ENCODE data around the gene MRPL21. TPM values are rescaled to one million over a fixed set of nuclear protein-coding genes. Genes with fewer than 3 reads are reported as not detected.
"Not testable (repeated sequence)": the region's sequence is repeated elsewhere in the genome, so short reads cannot be mapped to it uniquely, and the experiment has no call there.

Gene MRPL21
- total RNA-seq, 2 experiments from 2014 or later: 47.6 to 53.4 TPM

DNA sequence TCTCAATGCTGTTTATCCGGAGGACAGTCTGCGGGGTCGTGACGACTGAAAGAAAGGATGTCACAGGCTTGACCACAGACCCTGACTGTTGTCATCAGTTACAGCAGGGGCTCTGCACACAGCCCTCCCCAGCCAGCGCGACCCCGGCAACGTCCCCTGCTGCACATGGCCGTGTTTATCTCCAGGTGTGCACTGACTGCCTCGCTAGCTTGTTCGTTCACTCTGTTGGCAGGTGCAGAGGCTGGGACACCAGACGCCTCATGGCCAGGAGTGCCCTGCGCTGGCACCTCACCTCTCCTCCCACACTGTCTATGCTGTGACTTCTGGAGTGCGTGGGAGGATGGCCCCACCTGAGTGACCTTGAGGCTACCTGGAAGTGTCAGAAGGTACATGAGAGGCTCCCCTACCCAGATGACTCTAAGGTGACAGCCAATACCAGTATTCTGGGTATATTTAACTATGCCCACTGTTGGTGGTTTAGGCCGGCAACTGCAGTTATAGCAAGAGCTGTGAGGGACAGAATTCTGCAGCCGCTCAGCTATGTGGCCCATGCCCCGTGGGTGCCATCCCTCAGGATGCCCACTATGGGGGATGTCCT, 12.2 kb downstream of the MRPL21 start:
- no peak overlapping the region for H3K4me3 Mint-ChIP-seq
- no peak overlapping the region for H3K27ac Mint-ChIP-seq
- H3K27me3 Mint-ChIP-seq: no peaks in the 10 kb centered on the region
- peaks cover 20% of the 10 kb centered on the region for H3K36me3 Mint-ChIP-seq (ENCODE audit: low read depth)
- CTCF ChIA-PET: no interaction called here
- no peak for DNase-seq
- H3K9me3 Mint-ChIP-seq: no peaks in the 10 kb centered on the region
- POLR2A ChIA-PET: no interaction called here
- no peaks in the 10 kb centered on the region for H3K4me1 Mint-ChIP-seq

GRCh38 chr11:68890490-68891231, 13.0 kb downstream of the MRPL21 start:
- ChIA-PET CTCF (no interaction called here), POLR2A (interaction anchor here (0.5 kb wide), 1 partner anchor 21 kb away, joined by 3 read pairs; no protein-coding TSS in a partner anchor)
- Mint-ChIP-seq H3K4me3 (no peak overlapping the region), H3K9me3 (no peaks in the 10 kb centered on the region), H3K27ac (no peak overlapping the region), H3K36me3 (ENCODE audit: low read depth) (peaks cover 17% of the 10 kb centered on the region), H3K27me3 (no peaks in the 10 kb centered on the region), H3K4me1 (no peaks in the 10 kb centered on the region)
- no peak for DNase-seq

DNA sequence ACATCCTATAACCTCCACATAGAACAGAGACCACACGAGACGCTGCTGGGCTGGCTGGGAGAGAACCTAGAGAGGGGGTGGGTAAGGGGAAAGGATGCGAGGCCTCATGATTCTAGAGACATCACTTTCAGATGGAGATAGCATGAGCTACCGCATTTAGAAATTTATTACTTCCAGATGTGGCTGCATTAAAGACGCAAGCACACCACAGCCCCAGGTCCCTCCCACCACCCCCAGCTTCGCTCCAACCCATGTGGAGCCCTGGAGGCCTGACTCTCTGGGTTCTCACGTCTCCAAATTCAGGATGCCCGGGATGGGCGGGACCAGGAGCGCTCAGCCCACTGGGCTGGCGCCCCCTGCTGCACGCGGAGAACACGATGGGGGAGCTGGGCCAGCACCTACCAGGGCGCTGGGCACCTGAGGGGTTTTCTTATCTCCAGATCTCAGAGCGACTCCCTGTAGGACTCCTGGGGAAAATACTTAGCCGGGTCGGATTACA, 13.6 kb downstream of the MRPL21 start:
- H3K4me1 Mint-ChIP-seq: no peaks in the 10 kb centered on the region
- H3K27ac Mint-ChIP-seq: no peak overlapping the region
- H3K27me3 Mint-ChIP-seq: no peaks in the 10 kb centered on the region
- H3K4me3 Mint-ChIP-seq: no peak overlapping the region
- ChIA-PET POLR2A (interaction anchor here (0.5 kb wide), 1 partner anchor 21 kb away, joined by 3 read pairs; no protein-coding TSS in a partner anchor), CTCF (no interaction called here)
- H3K9me3 Mint-ChIP-seq: no peaks in the 10 kb centered on the region
- peaks cover 17% of the 10 kb centered on the region for H3K36me3 Mint-ChIP-seq (ENCODE audit: low read depth)
- DNase-seq: no peak

DNA sequence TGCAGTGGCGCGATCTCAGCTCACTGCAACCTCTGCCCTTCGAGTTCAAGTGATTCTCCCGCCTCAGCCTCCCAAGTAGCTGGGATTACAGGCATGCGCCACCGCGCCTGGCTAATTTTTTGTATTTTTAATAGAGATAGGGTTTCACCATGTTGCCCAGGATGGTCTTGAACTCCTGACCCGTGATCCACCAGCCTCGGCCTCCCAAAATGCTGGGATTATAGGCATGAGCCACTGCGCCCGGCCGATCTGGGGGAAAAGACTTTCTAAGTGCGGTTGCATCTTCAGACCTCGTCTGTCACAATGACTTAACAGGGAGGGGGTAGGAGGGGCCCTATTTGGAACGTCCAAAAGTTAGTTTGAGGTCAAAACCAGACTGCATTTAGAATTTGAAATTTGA, 18.8 kb downstream of the MRPL21 start:
- H3K27ac Mint-ChIP-seq; H3K4me1 Mint-ChIP-seq; H3K9me3 Mint-ChIP-seq; CTCF ChIA-PET; POLR2A ChIA-PET; H3K36me3 Mint-ChIP-seq (ENCODE audit: low read depth); H3K27me3 Mint-ChIP-seq; H3K4me3 Mint-ChIP-seq; DNase-seq: not testable (repeated sequence)

DNA sequence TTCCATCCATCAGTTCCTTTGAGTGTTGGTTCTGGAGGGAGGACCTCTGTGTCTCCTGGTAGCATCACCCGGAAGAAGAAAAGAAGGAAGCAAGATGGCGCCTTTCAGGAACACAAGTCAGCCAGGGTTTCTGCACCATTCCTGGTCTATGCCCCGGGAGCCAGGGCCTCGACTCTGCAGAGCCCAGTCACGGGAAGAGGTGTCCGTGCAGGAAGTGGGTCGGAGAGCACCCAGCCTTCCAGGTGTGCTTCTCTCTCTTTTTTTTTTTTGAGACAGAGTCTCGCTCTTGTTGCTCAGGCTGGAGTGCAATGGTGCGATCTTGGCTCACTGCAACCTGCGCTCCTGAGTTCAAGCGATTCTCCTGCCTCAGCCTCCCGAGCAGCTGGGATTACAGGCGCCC, 21.2 kb downstream of the MRPL21 start:
- no peaks in the 10 kb centered on the region for H3K4me1 Mint-ChIP-seq

GRCh38 chr11:68881320-68881719, 22.3 kb downstream of the MRPL21 start:
- H3K27me3 Mint-ChIP-seq: no peaks in the 10 kb centered on the region
- H3K27ac Mint-ChIP-seq: no peak overlapping the region
- no peak overlapping the region for H3K4me3 Mint-ChIP-seq
- no peaks in the 10 kb centered on the region for H3K4me1 Mint-ChIP-seq
- ChIA-PET POLR2A (no interaction called here), CTCF (no interaction called here)
- H3K9me3 Mint-ChIP-seq: no peaks in the 10 kb centered on the region
- DNase-seq: no peak
- no peaks in the 10 kb centered on the region for H3K36me3 Mint-ChIP-seq (ENCODE audit: low read depth)

More for the DNA sequence above, 21.2 kb downstream of the MRPL21 start:
- no peak for DNase-seq
- no peak overlapping the region for H3K27ac Mint-ChIP-seq
- POLR2A ChIA-PET: no interaction called here
- no peaks in the 10 kb centered on the region for H3K27me3 Mint-ChIP-seq
- H3K9me3 Mint-ChIP-seq: no peaks in the 10 kb centered on the region
- no peak overlapping the region for H3K4me3 Mint-ChIP-seq
- H3K36me3 Mint-ChIP-seq (ENCODE audit: low read depth): no peaks in the 10 kb centered on the region
- CTCF ChIA-PET: no interaction called here

- Mint-ChIP-seq H3K4me1 (no peaks in the 10 kb centered on the region), H3K36me3 (ENCODE audit: low read depth) (no peaks in the 10 kb centered on the region), H3K27me3 (no peaks in the 10 kb centered on the region), H3K27ac (no peak overlapping the region), H3K4me3 (no peak overlapping the region), H3K9me3 (no peaks in the 10 kb centered on the region)
- ChIA-PET POLR2A (no interaction called here), CTCF (no interaction called here)
- no peak for DNase-seq
Observed at GRCh38 chr11:68880851-68881250, 22.8 kb downstream of the MRPL21 start.

- no peak for DNase-seq
- POLR2A ChIA-PET: interaction anchor here (1.3 kb wide), 1 partner anchor 26 kb away, joined by 4 read pairs; no protein-coding TSS in a partner anchor
- H3K4me1 Mint-ChIP-seq: no peaks in the 10 kb centered on the region
- CTCF ChIA-PET: no interaction called here
- H3K27me3 Mint-ChIP-seq: peaks cover 1% of the 10 kb centered on the region
- no peaks in the 10 kb centered on the region for H3K36me3 Mint-ChIP-seq (ENCODE audit: low read depth)
- no peaks in the 10 kb centered on the region for H3K9me3 Mint-ChIP-seq
- no peak overlapping the region for H3K4me3 Mint-ChIP-seq
- H3K27ac Mint-ChIP-seq: no peak overlapping the region
Observed at GRCh38 chr11:68878022-68878421, 25.6 kb downstream of the MRPL21 start.

- Mint-ChIP-seq H3K4me3 (no peak overlapping the region), H3K4me1 (peaks cover 10% of the 10 kb centered on the region), H3K9me3 (no peaks in the 10 kb centered on the region), H3K36me3 (ENCODE audit: low read depth) (no peaks in the 10 kb centered on the region), H3K27ac (no peak overlapping the region), H3K27me3 (peaks cover 38% of the 10 kb centered on the region)
- DNase-seq: no peak
- POLR2A ChIA-PET: no interaction called here
- CTCF ChIA-PET: no interaction called here
Observed at GRCh38 chr11:68872216-68873003, 31.2 kb downstream of the MRPL21 start.

DNA sequence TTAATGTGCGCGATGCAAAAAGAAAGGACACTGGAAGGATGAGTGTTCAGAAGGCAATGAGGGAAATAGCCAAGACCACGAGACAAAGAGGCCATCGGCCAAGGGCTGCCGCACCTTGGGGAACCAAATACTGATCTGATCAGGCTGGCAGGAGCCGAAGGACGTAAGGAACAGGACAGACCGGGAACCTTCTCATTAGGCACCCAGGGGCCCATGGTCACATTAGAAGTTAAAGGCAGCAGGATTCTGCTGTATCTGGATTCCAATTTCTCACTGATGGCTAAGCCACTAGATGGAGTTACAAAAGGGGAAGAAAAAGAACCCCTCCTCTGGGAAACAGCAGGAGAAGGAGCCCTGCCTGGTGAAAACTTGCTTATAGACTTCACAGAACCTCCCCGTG, 33.2 kb downstream of the MRPL21 start:
- peaks cover 38% of the 10 kb centered on the region for H3K27me3 Mint-ChIP-seq
- H3K36me3 Mint-ChIP-seq (ENCODE audit: low read depth): no peaks in the 10 kb centered on the region
- H3K4me3 Mint-ChIP-seq: no peak overlapping the region
- H3K27ac Mint-ChIP-seq: no peak overlapping the region
- H3K4me1 Mint-ChIP-seq: peaks cover 10% of the 10 kb centered on the region
- CTCF ChIA-PET: no interaction called here
- no peaks in the 10 kb centered on the region for H3K9me3 Mint-ChIP-seq
- POLR2A ChIA-PET: no interaction called here
- no peak for DNase-seq

DNA sequence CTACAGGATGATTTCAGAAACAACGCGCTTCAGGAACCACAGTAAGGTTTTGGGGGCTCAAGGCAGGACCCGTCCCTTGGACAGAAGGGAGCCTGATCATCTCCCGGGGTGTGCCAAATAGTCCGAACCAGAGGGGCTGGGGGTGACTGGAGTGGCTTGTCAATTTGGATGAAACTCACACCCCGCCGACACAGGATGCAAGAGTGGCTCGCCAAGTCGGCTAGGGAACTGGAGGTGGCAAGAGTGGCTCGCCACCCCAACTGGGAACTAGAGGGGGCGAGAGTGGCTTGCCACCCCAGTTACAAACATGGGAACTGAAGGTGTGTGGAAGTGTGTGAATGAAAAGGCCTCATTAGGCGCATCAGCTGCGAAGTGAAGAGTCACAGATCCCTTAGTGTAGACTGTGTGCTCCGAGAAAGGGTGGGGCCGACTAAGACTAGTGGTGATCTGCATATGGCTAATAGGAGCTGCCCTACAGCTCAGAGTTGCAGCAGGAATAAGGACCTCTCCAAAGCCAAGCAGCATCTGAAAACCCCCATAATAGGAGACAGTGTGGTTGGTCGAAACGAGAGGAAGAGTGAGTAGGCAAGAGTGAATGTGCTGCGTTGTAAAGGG, 35.3 kb downstream of the MRPL21 start:
- CTCF ChIA-PET: interaction anchor here (0.7 kb wide), 1 partner anchor 173 kb away, joined by 3 read pairs; no protein-coding TSS in a partner anchor

DNA sequence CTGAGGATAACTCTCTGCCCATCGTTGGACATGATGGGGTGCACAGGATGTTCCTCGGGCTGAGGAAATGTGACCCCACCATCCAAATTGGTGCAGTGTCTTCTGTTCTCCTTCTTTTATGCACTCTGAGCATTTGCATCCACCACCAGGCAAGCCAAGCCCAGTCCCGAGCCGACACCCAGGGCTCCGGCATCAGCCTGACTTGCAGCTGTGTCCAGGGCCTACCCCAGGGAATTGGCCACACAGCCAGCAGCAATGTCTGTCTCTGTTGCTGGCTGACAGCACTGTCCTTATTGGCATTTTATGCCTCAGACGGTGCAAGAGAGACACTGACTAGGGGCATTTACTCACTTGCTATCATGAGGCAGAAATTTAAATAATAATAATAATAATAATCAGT, 36.6 kb downstream of the MRPL21 start:
- H3K27me3 Mint-ChIP-seq: peaks cover 30% of the 10 kb centered on the region
- peaks cover 6% of the 10 kb centered on the region for H3K9me3 Mint-ChIP-seq
- POLR2A ChIA-PET: no interaction called here
- no peak for DNase-seq
- H3K4me3 Mint-ChIP-seq: no peak overlapping the region
- H3K27ac Mint-ChIP-seq: no peak overlapping the region
- peaks cover 10% of the 10 kb centered on the region for H3K4me1 Mint-ChIP-seq
- CTCF ChIA-PET: no interaction called here
- no peaks in the 10 kb centered on the region for H3K36me3 Mint-ChIP-seq (ENCODE audit: low read depth)

More for the DNA sequence above, 35.3 kb downstream of the MRPL21 start:
- Mint-ChIP-seq H3K27me3 (peaks cover 38% of the 10 kb centered on the region), H3K27ac (no peak overlapping the region), H3K4me1 (peaks cover 10% of the 10 kb centered on the region), H3K9me3 (peaks cover 3% of the 10 kb centered on the region), H3K4me3 (no peak overlapping the region), H3K36me3 (ENCODE audit: low read depth) (no peaks in the 10 kb centered on the region)
- no peak for DNase-seq
- POLR2A ChIA-PET: no interaction called here

- H3K36me3 Mint-ChIP-seq (ENCODE audit: low read depth): no peaks in the 10 kb centered on the region
- peaks cover 10% of the 10 kb centered on the region for H3K4me1 Mint-ChIP-seq
- peaks cover 19% of the 10 kb centered on the region for H3K27me3 Mint-ChIP-seq
- POLR2A ChIA-PET: no interaction called here
- peaks cover 6% of the 10 kb centered on the region for H3K9me3 Mint-ChIP-seq
- H3K27ac Mint-ChIP-seq: no peak overlapping the region
- CTCF ChIA-PET: no interaction called here
- H3K4me3 Mint-ChIP-seq: no peak overlapping the region
- no peak for DNase-seq
Observed at GRCh38 chr11:68865241-68865640, 38.4 kb downstream of the MRPL21 start.

Measured in activated CD4-positive, alpha-beta memory T cell treated with anti-CD3 and anti-CD28 coated beads, Interleukin-2, amount 10 ng/mL, durations not matched to agents 7 days and 5 days (primary cell).